Lower lobe of right lung (tissue), 2 donors: Measurements from ENCODE around the gene FHIT. TPM values are rescaled to one million over a fixed set of nuclear protein-coding genes. Genes with fewer than 3 reads are reported as not detected.
A peak's percentile ranks its signal among the peaks of the same experiment; 100 is the strongest.

Experiments
- ATAC-seq, 2 donors: fragments of 200-7000 bp; cut with Tn5 transposase; one replicate each; pipeline ENCODE4 v1.9.1; 2020 to 2022; ENCODE audit warnings: mild to moderate bottlenecking in 2 of 2, moderate library complexity in 2 of 2
- DNase-seq: peaks from one replicate; pipeline ENCODE4 v3.0.0-alpha.2; 2020
- H3K27ac ChIP-seq: fragments of 200-600 bp; one replicate; pipeline ENCODE4 v1.8.0; 2022
- H3K27me3 ChIP-seq: fragments of 200-600 bp; one replicate; pipeline ENCODE4 v1.8.0; 2022; ENCODE audit warnings: low read depth
- H3K36me3 ChIP-seq: fragments of 200-600 bp; one replicate; pipeline ENCODE4 v1.8.0; 2022; ENCODE audit warnings: mild to moderate bottlenecking
- H3K4me1 ChIP-seq: fragments of 200-600 bp; one replicate; pipeline ENCODE4 v1.8.0; 2022
- H3K4me3 ChIP-seq: fragments of 200-600 bp; one replicate; pipeline ENCODE4 v1.8.0; 2022; ENCODE audit warnings: mild to moderate bottlenecking
- H3K9me3 ChIP-seq: fragments of 200-600 bp; one replicate; pipeline ENCODE4 v1.8.0; 2022
- intact Hi-C: fragments of 100-400 bp; cut with DNase I; formaldehyde crosslinking; loops from one replicate; pipeline ENCODE4 v1.11.0; 2022
- total RNA-seq: library from RNA; stranded (reverse); fragmentation: NEBNext Ultra II Directional; extraction: Animal tissue kit (Norgen Biotek cat#: 25700); gene quantifications from one replicate; pipeline ENCODE4 v1.2.1, GENCODE V29; 2021
- TF ChIP-seq, protein P1 (sequence below): fragments of 200-600 bp; IDR thresholded peaks from one replicate; pipeline ENCODE4 v1.8.0; 2022; ENCODE audit warnings: antibody characterized with exemption, mild to moderate bottlenecking
- donor health status: DM: no; HTN: yes; CAD: no; lungs with severe emphysema.

Gene FHIT
- total RNA-seq, 1 donor from 2014 or later: 10.3 TPM

DNA sequence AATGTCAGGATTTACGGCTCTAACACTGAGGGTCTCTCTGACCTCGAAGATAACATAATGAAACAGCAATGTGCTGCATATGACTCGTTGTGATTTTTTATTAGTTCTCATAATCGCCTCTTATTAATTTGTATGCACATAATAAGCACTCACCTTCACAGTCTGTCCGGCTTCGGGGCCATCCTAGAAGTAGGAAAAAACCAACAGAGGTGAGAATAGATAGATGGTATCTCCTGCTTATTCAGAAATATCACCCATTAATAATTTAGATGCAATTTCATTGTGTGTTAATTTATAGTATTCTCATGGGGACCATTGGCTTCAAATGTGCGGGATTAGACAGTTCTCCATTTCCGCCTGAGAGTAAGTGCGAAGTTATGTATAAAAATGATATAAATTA is 1240.0 kb downstream of the FHIT start:
- Histone ChIP-seq H3K27me3 (no peaks in the 10 kb centered on the region), H3K36me3 (no peaks in the 10 kb centered on the region), H3K4me1 (no peaks in the 10 kb centered on the region), H3K27ac (no peak overlapping the region), H3K9me3 (no peaks in the 10 kb centered on the region), H3K4me3 (no peak overlapping the region)
- no peak for DNase-seq
- ATAC-seq: no peak
- intact Hi-C loops: no loop called here
- TF ChIP-seq, protein P1, sequence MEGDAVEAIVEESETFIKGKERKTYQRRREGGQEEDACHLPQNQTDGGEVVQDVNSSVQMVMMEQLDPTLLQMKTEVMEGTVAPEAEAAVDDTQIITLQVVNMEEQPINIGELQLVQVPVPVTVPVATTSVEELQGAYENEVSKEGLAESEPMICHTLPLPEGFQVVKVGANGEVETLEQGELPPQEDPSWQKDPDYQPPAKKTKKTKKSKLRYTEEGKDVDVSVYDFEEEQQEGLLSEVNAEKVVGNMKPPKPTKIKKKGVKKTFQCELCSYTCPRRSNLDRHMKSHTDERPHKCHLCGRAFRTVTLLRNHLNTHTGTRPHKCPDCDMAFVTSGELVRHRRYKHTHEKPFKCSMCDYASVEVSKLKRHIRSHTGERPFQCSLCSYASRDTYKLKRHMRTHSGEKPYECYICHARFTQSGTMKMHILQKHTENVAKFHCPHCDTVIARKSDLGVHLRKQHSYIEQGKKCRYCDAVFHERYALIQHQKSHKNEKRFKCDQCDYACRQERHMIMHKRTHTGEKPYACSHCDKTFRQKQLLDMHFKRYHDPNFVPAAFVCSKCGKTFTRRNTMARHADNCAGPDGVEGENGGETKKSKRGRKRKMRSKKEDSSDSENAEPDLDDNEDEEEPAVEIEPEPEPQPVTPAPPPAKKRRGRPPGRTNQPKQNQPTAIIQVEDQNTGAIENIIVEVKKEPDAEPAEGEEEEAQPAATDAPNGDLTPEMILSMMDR: no peak

DNA sequence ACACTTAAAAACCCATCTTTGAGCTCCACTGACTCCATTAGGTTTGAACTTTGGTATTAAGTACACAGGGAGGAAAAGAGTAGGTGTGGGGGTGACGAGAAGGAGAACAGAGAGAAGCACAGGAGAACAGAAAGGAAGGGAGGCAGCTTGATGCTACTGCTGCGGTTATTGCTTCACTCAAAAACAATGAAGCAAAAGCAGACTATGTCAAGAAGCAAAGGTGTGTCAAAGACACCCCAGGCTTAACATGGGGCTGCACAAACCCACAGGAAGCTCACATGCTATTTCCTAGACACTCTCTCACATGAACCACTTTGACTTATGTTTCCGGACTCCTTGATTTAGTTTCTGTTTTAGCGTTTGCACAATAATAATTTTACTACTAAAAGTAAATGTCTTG is 1240.5 kb downstream of the FHIT start:
- Histone ChIP-seq H3K27ac (no peak overlapping the region), H3K9me3 (no peaks in the 10 kb centered on the region), H3K4me1 (no peaks in the 10 kb centered on the region), H3K4me3 (no peak overlapping the region), H3K27me3 (no peaks in the 10 kb centered on the region), H3K36me3 (no peaks in the 10 kb centered on the region)
- TF ChIP-seq, protein P1: no peak
- DNase-seq: no peak
- intact Hi-C loops: no loop called here
- peak; percentile 62 to 66 for ATAC-seq

DNA sequence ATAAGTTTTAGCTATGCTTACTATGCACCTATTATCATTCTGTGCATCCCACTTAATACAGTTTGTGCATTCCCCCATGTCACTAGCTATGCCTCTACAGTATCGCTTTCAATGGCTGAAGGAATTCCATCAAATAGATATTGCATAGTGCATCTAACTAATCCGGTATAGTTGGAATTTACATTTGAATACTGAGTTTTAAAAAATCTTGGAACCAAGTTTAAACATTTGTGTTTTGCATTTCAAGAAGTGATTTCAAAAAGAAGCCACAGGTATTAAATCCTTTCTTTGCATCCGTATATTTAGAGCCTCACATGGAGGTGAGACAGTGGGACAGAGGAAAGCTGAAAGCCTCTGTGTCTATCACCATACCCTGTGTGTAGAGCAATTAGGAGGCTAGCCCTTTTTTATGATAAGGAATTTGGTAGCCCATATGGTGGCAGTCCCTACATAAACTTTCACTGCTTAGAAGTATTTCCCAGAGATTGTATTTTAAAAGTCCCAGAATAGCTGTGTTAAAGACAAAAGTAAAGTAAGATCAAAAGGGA is 1241.2 kb downstream of the FHIT start:
- TF ChIP-seq, protein P1: no peak
- no peaks in the 10 kb centered on the region for H3K27me3 ChIP-seq
- DNase-seq (no peak), ATAC-seq (no peak)
- no peaks in the 10 kb centered on the region for H3K36me3 ChIP-seq
- H3K4me1 ChIP-seq: no peaks in the 10 kb centered on the region
- H3K9me3 ChIP-seq: no peaks in the 10 kb centered on the region
- no peak overlapping the region for H3K27ac ChIP-seq
- intact Hi-C loops: no loop called here
- H3K4me3 ChIP-seq: no peak overlapping the region

DNA sequence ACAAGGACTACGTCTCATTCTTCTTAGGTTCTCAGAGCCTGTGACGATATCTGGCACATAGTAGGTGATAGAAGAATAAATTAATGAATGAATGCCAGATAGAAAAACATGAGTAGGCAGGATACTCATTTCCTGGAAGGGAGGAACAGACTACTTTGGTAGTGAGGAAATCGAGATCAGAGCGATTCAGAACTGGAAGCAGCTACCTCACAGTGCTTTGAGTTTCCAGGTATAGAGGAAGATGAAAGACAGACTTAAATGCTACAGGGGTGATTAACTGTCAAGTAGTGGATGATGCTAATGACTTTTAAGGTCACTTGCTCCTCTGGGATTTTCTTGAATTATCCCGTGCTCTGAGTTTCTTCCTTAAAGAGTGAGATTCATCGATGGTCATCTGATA is 1249.9 kb downstream of the FHIT start:
- ATAC-seq: no peak
- intact Hi-C loops: no loop called here

DNA sequence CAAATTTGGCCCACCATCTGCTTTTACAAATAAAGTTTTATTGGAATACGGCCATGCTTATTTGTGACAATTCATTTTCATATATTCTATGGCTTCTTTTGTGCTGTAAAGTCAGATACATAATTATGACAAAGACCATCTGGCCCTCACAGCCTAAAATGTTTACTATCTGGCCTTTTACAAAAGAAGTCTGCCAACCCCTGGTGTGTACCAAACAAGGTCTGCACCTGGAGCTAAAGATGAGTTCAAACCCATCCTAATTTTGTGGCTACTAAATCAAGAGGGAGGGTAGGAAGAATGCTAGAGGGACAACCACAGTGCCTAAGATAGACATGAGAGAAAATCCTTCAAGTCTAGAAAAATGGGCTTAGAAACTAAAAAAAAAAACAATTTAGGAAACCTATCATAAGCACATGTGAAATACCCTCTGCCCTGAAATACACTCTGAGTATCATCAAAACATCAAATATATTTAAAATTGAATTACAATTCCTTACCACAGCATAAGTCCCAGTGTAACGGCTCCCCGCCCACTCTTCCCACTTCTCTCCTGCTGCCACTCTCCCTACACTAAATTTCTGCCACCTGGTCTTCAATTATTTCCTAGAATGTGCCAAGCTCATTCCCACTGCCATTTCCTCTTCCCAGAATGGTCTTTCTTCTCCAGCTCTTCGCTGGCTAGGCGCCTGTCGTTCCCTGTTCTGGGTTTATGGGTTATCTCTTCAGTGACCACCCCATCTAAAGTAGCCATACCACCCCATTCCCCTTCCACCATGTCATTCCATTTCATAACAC is 1250.7 kb downstream of the FHIT start:
- no peaks in the 10 kb centered on the region for H3K9me3 ChIP-seq

More for the DNA sequence above, 1249.9 kb downstream of the FHIT start:
- TF ChIP-seq, protein P1: no peak
- H3K4me1 ChIP-seq: no peaks in the 10 kb centered on the region
- no peaks in the 10 kb centered on the region for H3K36me3 ChIP-seq
- H3K27ac ChIP-seq: no peak overlapping the region
- no peaks in the 10 kb centered on the region for H3K9me3 ChIP-seq
- no peak for DNase-seq
- H3K4me3 ChIP-seq: no peak overlapping the region
- H3K27me3 ChIP-seq: no peaks in the 10 kb centered on the region

More for the DNA sequence above, 1250.7 kb downstream of the FHIT start:
- ATAC-seq (no peak), DNase-seq (no peak)
- intact Hi-C loops: no loop called here
- H3K36me3 ChIP-seq: no peaks in the 10 kb centered on the region
- no peaks in the 10 kb centered on the region for H3K4me1 ChIP-seq
- TF ChIP-seq, protein P1: no peak
- H3K27me3 ChIP-seq: no peaks in the 10 kb centered on the region
- no peak overlapping the region for H3K4me3 ChIP-seq
- no peak overlapping the region for H3K27ac ChIP-seq
